ENCODE measurements around the gene RNF144B. TPM values are rescaled to one million over a fixed set of nuclear protein-coding genes. Genes with fewer than 3 reads are reported as not detected.

Gene RNF144B
- total and polyA plus RNA-seq, 4 donors, result 3.3 to 12.0 (median 6.3) TPM

DNA sequence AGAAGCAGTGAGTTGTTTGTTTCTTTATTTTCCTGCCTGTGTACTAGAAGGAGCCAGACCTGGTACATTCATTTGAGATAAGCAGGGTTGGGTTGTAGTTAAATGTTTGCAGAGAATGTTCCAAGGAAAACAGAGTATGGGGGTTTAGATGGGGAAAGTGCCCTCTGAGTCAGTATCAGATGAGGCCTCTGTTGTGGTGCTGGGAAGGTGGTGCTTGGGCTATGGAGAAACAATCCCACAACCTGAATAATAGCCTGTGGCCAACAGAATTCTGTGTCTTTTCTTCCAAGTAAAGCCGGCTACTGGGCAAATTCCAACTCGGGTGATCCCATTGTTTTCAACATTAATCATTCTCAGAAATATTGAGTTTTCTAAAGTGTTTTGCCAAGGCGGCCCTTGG is 109.3 kb downstream of the RNF144B start:
- H3K4me3 ChIP-seq (ENCODE audit: low read depth, low read length), result no peak overlapping the region
- 75% methylated on average over 2 of the region's 3 CpGs for WGBS (ENCODE audit: insufficient coverage)
- H3K36me3 ChIP-seq (ENCODE audit: control insufficient read depth, insufficient read depth, low read length), result no peaks in the 10 kb centered on the region
- DNase-seq (ENCODE audit: low read depth in 4 of 6, low spot score in 6 of 6), result no peak
- no peak overlapping the region for H3K27ac ChIP-seq (ENCODE audit: low read depth, low read length)
- peaks cover under 1% of the 10 kb centered on the region for H3K4me1 ChIP-seq (ENCODE audit: control insufficient read depth, insufficient read depth, low read length)
- no peaks in the 10 kb centered on the region for H3K27me3 ChIP-seq (ENCODE audit: control insufficient read depth, insufficient read depth, low read length)
- no peaks in the 10 kb centered on the region for H3K9me3 ChIP-seq (ENCODE audit: control insufficient read depth, insufficient read depth, low read length)

DNA sequence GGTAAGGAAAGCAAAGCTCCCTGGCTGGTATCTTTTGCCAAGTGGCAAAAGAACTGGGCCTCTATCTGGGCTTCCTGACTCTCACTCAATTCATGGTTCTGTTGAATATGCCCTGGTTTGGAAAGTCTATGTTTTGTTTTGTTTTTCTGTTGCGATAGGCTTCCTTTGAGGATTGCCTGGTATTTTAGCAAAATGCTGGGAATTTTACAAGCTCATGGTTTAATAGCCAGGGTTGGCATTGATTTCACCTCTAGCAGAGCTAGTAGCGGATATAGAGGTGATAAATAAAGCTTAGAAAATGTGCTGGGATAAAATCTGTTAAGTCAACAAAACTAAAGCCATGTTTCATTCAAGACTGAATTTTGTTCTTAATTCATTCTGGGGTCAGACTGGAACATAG is 109.9 kb downstream of the RNF144B start:
- DNase-seq (ENCODE audit: low read depth in 4 of 6, low spot score in 6 of 6), result peak in 1 of 6 donors; percentile 13
- Histone ChIP-seq H3K36me3 (ENCODE audit: control insufficient read depth, insufficient read depth, low read length) (no peaks in the 10 kb centered on the region), H3K9me3 (ENCODE audit: control insufficient read depth, insufficient read depth, low read length) (no peaks in the 10 kb centered on the region), H3K4me1 (ENCODE audit: control insufficient read depth, insufficient read depth, low read length) (no peaks in the 10 kb centered on the region), H3K4me3 (ENCODE audit: low read depth, low read length) (no peak overlapping the region), H3K27me3 (ENCODE audit: control insufficient read depth, insufficient read depth, low read length) (no peaks in the 10 kb centered on the region), H3K27ac (ENCODE audit: low read depth, low read length) (no peak overlapping the region)
- 78% methylated on average over 1 of the region's 2 CpGs for WGBS (ENCODE audit: insufficient coverage)

DNA sequence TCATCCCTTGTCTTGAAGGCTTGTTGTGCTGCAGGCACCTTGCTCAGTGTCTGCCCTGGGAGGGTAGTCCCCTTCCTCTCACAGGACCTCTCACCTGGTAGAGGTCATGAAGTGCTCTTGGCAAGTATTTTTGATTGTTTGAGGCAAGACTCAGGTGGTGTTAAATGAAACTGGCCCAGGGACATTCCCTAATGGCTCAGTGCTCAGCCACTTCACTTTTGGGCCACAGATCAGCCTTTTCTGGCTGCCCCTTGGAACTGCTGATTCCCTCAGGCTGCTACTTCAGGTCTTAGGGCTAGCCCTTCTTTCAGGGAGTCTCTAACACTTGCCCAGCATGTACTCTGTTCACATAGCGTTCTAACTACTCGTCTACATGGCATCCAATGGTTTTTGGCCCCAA is 111.3 kb downstream of the RNF144B start:
- no peaks in the 10 kb centered on the region for H3K4me1 ChIP-seq (ENCODE audit: control insufficient read depth, insufficient read depth, low read length)
- no peaks in the 10 kb centered on the region for H3K9me3 ChIP-seq (ENCODE audit: control insufficient read depth, insufficient read depth, low read length)
- H3K4me3 ChIP-seq (ENCODE audit: low read depth, low read length), result no peak overlapping the region
- 46% methylated on average over 2 of the region's 2 CpGs for WGBS (ENCODE audit: insufficient coverage)
- DNase-seq (ENCODE audit: low read depth in 4 of 6, low spot score in 6 of 6), result no peak
- H3K27me3 ChIP-seq (ENCODE audit: control insufficient read depth, insufficient read depth, low read length), result no peaks in the 10 kb centered on the region
- H3K27ac ChIP-seq (ENCODE audit: low read depth, low read length), result no peak overlapping the region
- no peaks in the 10 kb centered on the region for H3K36me3 ChIP-seq (ENCODE audit: control insufficient read depth, insufficient read depth, low read length)

DNA sequence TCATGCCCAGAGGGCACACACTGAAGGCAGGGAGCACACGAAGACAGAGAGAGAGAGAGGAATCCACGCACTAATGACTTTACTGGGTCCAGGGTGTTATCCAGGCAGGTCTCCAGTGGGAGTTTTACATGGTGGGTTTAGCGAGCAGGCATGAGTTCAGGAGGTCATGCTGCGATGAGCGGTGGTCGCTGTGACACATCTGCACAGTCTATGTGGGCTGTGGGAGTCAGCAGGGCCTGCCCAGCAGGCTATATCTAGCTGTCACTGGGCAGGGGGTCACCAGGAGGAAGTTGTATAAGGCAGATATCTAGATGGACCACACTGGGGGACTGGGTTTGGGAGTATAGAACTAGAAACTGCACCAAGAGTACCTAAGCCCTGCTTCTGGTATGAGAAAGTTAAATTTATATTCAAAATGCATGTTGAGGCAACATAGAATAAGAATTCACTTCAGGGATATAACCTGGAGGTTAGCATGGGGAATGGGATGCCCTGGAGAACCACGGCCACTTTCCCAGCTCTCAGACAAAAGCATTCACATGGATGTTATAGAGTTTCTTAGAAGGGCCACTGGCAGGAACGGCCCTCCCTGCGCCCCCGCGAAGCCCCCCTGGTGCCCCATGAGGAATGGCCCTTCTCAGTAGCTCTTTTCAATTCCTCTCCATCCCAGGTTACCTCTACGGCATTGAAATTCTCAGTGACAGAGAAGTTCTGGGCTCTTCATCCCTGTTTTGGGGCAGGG is 113.9 kb downstream of the RNF144B start:
- no peaks in the 10 kb centered on the region for H3K36me3 ChIP-seq (ENCODE audit: control insufficient read depth, insufficient read depth, low read length)
- DNase-seq (ENCODE audit: low read depth in 4 of 6, low spot score in 6 of 6), result no peak
- H3K27me3 ChIP-seq (ENCODE audit: control insufficient read depth, insufficient read depth, low read length), result no peaks in the 10 kb centered on the region
- H3K4me3 ChIP-seq (ENCODE audit: low read depth, low read length), result no peak overlapping the region
- 89% methylated on average over 11 of the region's 12 CpGs for WGBS (ENCODE audit: insufficient coverage)
- no peaks in the 10 kb centered on the region for H3K4me1 ChIP-seq (ENCODE audit: control insufficient read depth, insufficient read depth, low read length)
- no peak overlapping the region for H3K27ac ChIP-seq (ENCODE audit: low read depth, low read length)
- H3K9me3 ChIP-seq (ENCODE audit: control insufficient read depth, insufficient read depth, low read length), result no peaks in the 10 kb centered on the region

DNA sequence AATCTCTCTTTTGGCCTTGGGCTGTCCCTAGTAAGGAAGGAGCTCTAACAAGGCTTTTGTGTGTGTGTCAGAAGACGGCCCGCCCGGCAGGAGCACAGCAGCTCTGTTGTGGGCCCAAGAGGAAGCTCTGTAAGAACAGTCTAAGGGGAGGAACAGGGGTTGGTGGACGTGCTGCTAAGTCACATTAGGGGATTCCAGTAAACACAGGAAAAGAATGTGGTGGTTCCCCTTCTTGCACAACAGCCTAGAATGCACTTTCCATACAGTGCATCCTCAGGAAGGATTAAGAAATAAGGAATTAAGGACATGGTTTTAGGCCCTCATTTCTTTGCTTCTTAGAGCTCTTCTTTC is 114.5 kb downstream of the RNF144B start:
- Histone ChIP-seq H3K36me3 (ENCODE audit: control insufficient read depth, insufficient read depth, low read length) (no peaks in the 10 kb centered on the region), H3K9me3 (ENCODE audit: control insufficient read depth, insufficient read depth, low read length) (no peaks in the 10 kb centered on the region), H3K27me3 (ENCODE audit: control insufficient read depth, insufficient read depth, low read length) (no peaks in the 10 kb centered on the region), H3K27ac (ENCODE audit: low read depth, low read length) (no peak overlapping the region), H3K4me1 (ENCODE audit: control insufficient read depth, insufficient read depth, low read length) (no peaks in the 10 kb centered on the region), H3K4me3 (ENCODE audit: low read depth, low read length) (no peak overlapping the region)
- no peak for DNase-seq (ENCODE audit: low read depth in 4 of 6, low spot score in 6 of 6)
- WGBS (ENCODE audit: insufficient coverage), result 72% methylated on average over 4 of the region's 4 CpGs

DNA sequence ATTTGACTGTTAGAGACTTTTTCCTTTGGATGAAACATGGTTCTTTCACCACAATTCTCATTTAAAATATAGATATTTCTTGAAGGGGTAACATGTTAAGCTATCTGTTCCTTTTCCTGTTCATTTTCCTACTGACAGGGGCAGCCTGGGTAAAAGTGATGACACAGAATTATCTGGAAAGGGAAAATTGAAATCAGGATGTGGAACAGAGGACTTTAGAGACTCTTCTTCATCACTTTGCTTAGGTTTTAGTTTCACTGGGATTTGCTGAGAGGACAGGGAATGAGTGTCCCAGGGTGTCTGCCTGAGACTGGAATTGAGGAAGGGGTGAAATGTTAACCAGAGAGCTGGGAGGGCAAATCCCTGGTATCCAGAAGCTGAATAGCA is 116.0 kb downstream of the RNF144B start:
- no peaks in the 10 kb centered on the region for H3K9me3 ChIP-seq (ENCODE audit: control insufficient read depth, insufficient read depth, low read length)
- no peak overlapping the region for H3K4me3 ChIP-seq (ENCODE audit: low read depth, low read length)
- H3K27ac ChIP-seq (ENCODE audit: low read depth, low read length), result peak overlapping the region; percentile 43
- H3K36me3 ChIP-seq (ENCODE audit: control insufficient read depth, insufficient read depth, low read length), result no peaks in the 10 kb centered on the region
- DNase-seq (ENCODE audit: low read depth in 4 of 6, low spot score in 6 of 6), result no peak
- H3K4me1 ChIP-seq (ENCODE audit: control insufficient read depth, insufficient read depth, low read length), result no peaks in the 10 kb centered on the region
- H3K27me3 ChIP-seq (ENCODE audit: control insufficient read depth, insufficient read depth, low read length), result no peaks in the 10 kb centered on the region

DNA sequence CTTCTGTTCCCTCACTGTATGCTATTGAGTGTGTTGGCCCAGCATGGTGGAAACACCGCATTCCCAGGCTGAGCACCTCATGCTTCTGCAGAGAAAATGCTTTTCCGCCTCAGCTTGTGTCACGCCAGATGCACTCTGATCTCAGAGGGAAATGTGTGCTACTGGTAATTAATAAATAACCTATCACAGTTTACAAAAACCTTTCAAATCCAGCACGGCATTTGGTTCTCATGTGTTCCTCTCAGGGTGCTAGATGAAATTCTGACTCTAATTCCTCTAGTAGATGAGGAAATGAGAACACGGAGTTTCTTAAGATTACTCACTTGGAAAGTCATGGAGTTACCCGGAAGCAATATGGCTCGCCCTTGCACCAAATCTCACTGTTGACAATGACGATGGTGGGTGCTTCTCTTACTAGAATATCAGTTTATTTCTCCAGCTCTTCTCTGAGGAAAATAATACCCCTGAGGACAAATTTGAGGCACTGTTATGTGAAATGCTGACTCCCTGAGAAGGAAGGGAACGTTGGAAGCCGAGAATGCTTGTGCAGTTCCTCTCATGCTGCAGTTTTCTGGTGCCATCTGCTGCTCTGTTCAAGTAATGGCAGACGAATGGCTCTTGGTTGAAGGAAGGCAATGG is 116.6 kb downstream of the RNF144B start:
- Histone ChIP-seq H3K27me3 (ENCODE audit: control insufficient read depth, insufficient read depth, low read length) (no peaks in the 10 kb centered on the region), H3K4me1 (ENCODE audit: control insufficient read depth, insufficient read depth, low read length) (no peaks in the 10 kb centered on the region), H3K36me3 (ENCODE audit: control insufficient read depth, insufficient read depth, low read length) (no peaks in the 10 kb centered on the region), H3K27ac (ENCODE audit: low read depth, low read length) (peak overlapping the region; percentile 44), H3K4me3 (ENCODE audit: low read depth, low read length) (peak overlapping the region; percentile 3), H3K9me3 (ENCODE audit: control insufficient read depth, insufficient read depth, low read length) (no peaks in the 10 kb centered on the region)
- 0% methylated on average over 3 of the region's 11 CpGs for whole genome bisulfite sequencing (ENCODE audit: insufficient coverage)
- peak; percentile 57 to 95 (median 67) for DNase-seq (ENCODE audit: low read depth in 4 of 6, low spot score in 6 of 6)

DNA sequence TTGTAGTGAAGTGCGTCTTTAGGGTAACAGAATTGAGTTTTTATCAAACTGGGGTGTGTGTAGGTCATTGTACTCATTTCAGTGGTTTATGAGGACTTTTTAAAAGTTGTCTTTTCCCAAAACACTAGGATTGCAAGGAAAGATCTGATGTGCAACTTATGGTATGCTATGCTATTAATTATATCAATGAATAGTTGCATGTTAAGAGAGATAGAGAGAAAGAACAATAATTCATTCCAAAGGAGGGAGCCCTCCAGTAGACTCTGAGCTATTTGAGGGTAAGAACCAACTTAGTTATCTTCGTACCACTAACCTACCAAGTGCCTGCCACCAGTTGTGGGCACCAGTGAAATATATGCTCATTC is 117.1 kb downstream of the RNF144B start:
- no peak overlapping the region for H3K27ac ChIP-seq (ENCODE audit: low read depth, low read length)
- H3K4me3 ChIP-seq (ENCODE audit: low read depth, low read length), result peak overlapping the region; percentile 3
- no peaks in the 10 kb centered on the region for H3K9me3 ChIP-seq (ENCODE audit: control insufficient read depth, insufficient read depth, low read length)
- no peaks in the 10 kb centered on the region for H3K27me3 ChIP-seq (ENCODE audit: control insufficient read depth, insufficient read depth, low read length)
- no peaks in the 10 kb centered on the region for H3K4me1 ChIP-seq (ENCODE audit: control insufficient read depth, insufficient read depth, low read length)
- DNase-seq (ENCODE audit: low read depth in 4 of 6, low spot score in 6 of 6), result no peak
- no peaks in the 10 kb centered on the region for H3K36me3 ChIP-seq (ENCODE audit: control insufficient read depth, insufficient read depth, low read length)
- 25% methylated on average over 1 of the region's 2 CpGs for WGBS (ENCODE audit: insufficient coverage)

DNA sequence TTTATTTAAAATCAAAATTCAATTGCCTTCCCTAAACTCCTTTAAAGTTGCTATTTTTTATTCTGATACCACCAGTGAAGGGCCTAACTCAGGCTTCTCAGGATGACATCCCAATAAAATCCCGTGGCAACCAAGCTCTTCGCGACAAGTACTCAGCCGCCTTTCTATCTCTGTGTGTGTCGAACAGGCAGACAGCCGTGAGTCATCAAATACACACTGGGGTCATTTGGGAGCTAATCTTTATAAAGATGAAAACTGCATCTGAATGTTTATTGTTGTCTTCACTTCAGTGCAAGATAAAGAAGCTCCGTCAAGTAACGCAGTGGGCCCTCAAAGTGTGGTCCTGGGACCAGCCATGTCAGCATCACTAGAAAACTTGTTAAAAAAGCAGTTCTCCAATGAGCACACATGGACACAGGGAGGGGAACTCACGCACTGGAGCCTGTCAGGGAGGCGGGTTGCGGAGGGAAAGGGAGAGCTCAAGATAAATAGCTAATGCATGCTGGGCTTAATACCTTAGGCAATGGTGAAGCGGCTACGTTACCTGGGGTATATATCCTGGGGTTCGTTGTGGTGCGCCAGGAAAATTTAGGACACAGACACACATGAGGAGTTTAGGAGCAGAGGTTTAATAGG is 119.3 kb downstream of the RNF144B start:
- WGBS (ENCODE audit: insufficient coverage), result 66% methylated on average over 15 of the region's 15 CpGs
- H3K4me3 ChIP-seq (ENCODE audit: low read depth, low read length), result no peak overlapping the region
- H3K36me3 ChIP-seq (ENCODE audit: control insufficient read depth, insufficient read depth, low read length), result no peaks in the 10 kb centered on the region
- H3K9me3 ChIP-seq (ENCODE audit: control insufficient read depth, insufficient read depth, low read length), result no peaks in the 10 kb centered on the region
- peaks cover 8% of the 10 kb centered on the region for H3K4me1 ChIP-seq (ENCODE audit: control insufficient read depth, insufficient read depth, low read length)
- peak in 1 of 6 donors; percentile 55 for DNase-seq (ENCODE audit: low read depth in 4 of 6, low spot score in 6 of 6)
- no peaks in the 10 kb centered on the region for H3K27me3 ChIP-seq (ENCODE audit: control insufficient read depth, insufficient read depth, low read length)
- H3K27ac ChIP-seq (ENCODE audit: low read depth, low read length), result no peak overlapping the region

DNA sequence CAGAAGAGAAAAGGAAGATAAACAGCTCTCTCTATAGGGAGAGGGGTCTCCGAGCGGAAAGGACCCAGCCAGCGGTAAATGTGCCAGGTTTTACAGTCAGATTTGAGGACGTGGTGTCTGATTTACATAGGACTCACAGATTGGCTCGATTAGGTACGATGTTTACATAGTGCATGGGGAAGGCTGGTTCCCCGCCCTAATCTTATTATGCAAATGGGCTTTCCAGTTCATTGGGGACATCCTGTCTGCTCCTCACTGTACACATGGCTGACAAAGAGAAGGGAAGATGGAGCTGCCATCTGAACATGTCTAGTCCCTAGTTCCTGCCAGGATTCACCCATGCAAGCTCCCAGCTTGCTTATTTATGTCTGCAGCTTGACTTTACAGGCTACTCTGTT is 119.9 kb downstream of the RNF144B start:
- H3K4me1 ChIP-seq (ENCODE audit: control insufficient read depth, insufficient read depth, low read length), result peaks cover 11% of the 10 kb centered on the region
- WGBS (ENCODE audit: insufficient coverage), result 58% methylated on average over 7 of the region's 7 CpGs
- DNase-seq (ENCODE audit: low read depth in 4 of 6, low spot score in 6 of 6), result peak in 2 of 6 donors; percentile 55 to 68
- H3K27ac ChIP-seq (ENCODE audit: low read depth, low read length), result no peak overlapping the region
- H3K36me3 ChIP-seq (ENCODE audit: control insufficient read depth, insufficient read depth, low read length), result no peaks in the 10 kb centered on the region
- no peaks in the 10 kb centered on the region for H3K9me3 ChIP-seq (ENCODE audit: control insufficient read depth, insufficient read depth, low read length)
- no peaks in the 10 kb centered on the region for H3K27me3 ChIP-seq (ENCODE audit: control insufficient read depth, insufficient read depth, low read length)
- H3K4me3 ChIP-seq (ENCODE audit: low read depth, low read length), result no peak overlapping the region
